ENCODE results near the gene CLDN8.

CLDN8 gene

GRCh38 chr21:30216041-30216723 is at the start of gene CLDN8:
Gene CLDN8 (minus strand): TSS chr21:30216097. CDS start chr21:30215925, 172 bp downstream.
- no peak for DNase-seq (ENCODE audit: low read depth in 2 of 2)

GRCh38 chr21:30257773-30258172 is 41.9 kb upstream of the CLDN8 start:
- DNase-seq (ENCODE audit: low read depth in 2 of 2) = no peak

- no peak for DNase-seq (ENCODE audit: low read depth in 2 of 2)
Observed at GRCh38 chr21:30256100-30256499, 40.2 kb upstream of the CLDN8 start.

- no peak for DNase-seq (ENCODE audit: low read depth in 2 of 2)
Observed at GRCh38 chr21:30255679-30256078, 39.8 kb upstream of the CLDN8 start.

- no peak for DNase-seq (ENCODE audit: low read depth in 2 of 2)
Observed at GRCh38 chr21:30251781-30252180, 35.9 kb upstream of the CLDN8 start.

GRCh38 chr21:30249936-30250335 is 34.0 kb upstream of the CLDN8 start:
- DNase-seq (ENCODE audit: low read depth in 2 of 2) = no peak

GRCh38 chr21:30248844-30249243 is 32.9 kb upstream of the CLDN8 start:
- no peak for DNase-seq (ENCODE audit: low read depth in 2 of 2)

GRCh38 chr21:30245061-30245460 is 29.2 kb upstream of the CLDN8 start:
- no peak for DNase-seq (ENCODE audit: low read depth in 2 of 2)

GRCh38 chr21:30243691-30244090 is 27.8 kb upstream of the CLDN8 start:
- DNase-seq (ENCODE audit: low read depth in 2 of 2) = no peak

GRCh38 chr21:30240661-30241060 is 24.8 kb upstream of the CLDN8 start:
- DNase-seq (ENCODE audit: low read depth in 2 of 2) = no peak

- no peak for DNase-seq (ENCODE audit: low read depth in 2 of 2)
Observed at GRCh38 chr21:30238168-30238567, 22.3 kb upstream of the CLDN8 start.

- no peak for DNase-seq (ENCODE audit: low read depth in 2 of 2)
Observed at GRCh38 chr21:30234643-30235042, 18.7 kb upstream of the CLDN8 start.

- no peak for DNase-seq (ENCODE audit: low read depth in 2 of 2)
Observed at GRCh38 chr21:30234050-30234449, 18.2 kb upstream of the CLDN8 start.

GRCh38 chr21:30233228-30234020 is 17.5 kb upstream of the CLDN8 start:
- no peak for DNase-seq (ENCODE audit: low read depth in 2 of 2)

- no peak for DNase-seq (ENCODE audit: low read depth in 2 of 2)
Observed at GRCh38 chr21:30232011-30232410, 16.1 kb upstream of the CLDN8 start.

GRCh38 chr21:30227633-30228404 is 11.9 kb upstream of the CLDN8 start:
- DNase-seq (ENCODE audit: low read depth in 2 of 2) = no peak

GRCh38 chr21:30227128-30227527 is 11.2 kb upstream of the CLDN8 start:
- DNase-seq (ENCODE audit: low read depth in 2 of 2) = no peak

- DNase-seq (ENCODE audit: low read depth in 2 of 2) = no peak
Observed at GRCh38 chr21:30223596-30223995, 7.7 kb upstream of the CLDN8 start.

- no peak for DNase-seq (ENCODE audit: low read depth in 2 of 2)
Observed at GRCh38 chr21:30222724-30223123, 6.8 kb upstream of the CLDN8 start.

- DNase-seq (ENCODE audit: low read depth in 2 of 2) = no peak
Observed at GRCh38 chr21:30211071-30211470, 4.8 kb downstream of the CLDN8 start.

- no peak for DNase-seq (ENCODE audit: low read depth in 2 of 2)
Observed at GRCh38 chr21:30209601-30210000, 6.3 kb downstream of the CLDN8 start.

- no peak for DNase-seq (ENCODE audit: low read depth in 2 of 2)
Observed at GRCh38 chr21:30207252-30207579, 8.7 kb downstream of the CLDN8 start.

Measured in stimulated activated CD4-positive, alpha-beta T cell treated with anti-CD3 and anti-CD28 coated beads, Interleukin-1b, Interleukin-23, amount 100 ng/mL, for 1 hour (primary cell).